Activated CD4-positive, alpha-beta T cell treated with anti-CD3 and anti-CD28 coated beads, Interleukin-2, amount 50 U/mL, for 24 hours (primary cell): Measurements from ENCODE around the gene ARMS2.

Experiments used
- DNase-seq, 2 donors: peaks; one replicate each; pipeline ENCODE4 v3.0.0-alpha.2; 2020; ENCODE audit warnings: low read depth in 1 of 2, low spot score in 1 of 2

The ARMS2 gene

GRCh38 chr10:122492999-122493481, 38.6 kb downstream of the ARMS2 start:
- DNase-seq = no peak

- no peak for DNase-seq
Observed at GRCh38 chr10:122493761-122494160, 39.3 kb downstream of the ARMS2 start.

- DNase-seq = no peak
Observed at GRCh38 chr10:122494173-122494820, 39.8 kb downstream of the ARMS2 start.

GRCh38 chr10:122494833-122495232, 40.4 kb downstream of the ARMS2 start:
- DNase-seq = no peak

GRCh38 chr10:122495406-122496340, 41.2 kb downstream of the ARMS2 start:
- DNase-seq = no peak

- no peak for DNase-seq
Observed at GRCh38 chr10:122497241-122497640, 42.8 kb downstream of the ARMS2 start.

- DNase-seq = no peak
Observed at GRCh38 chr10:122498521-122498920, 44.1 kb downstream of the ARMS2 start.

- DNase-seq = no peak
Observed at GRCh38 chr10:122499012-122499411, 44.6 kb downstream of the ARMS2 start.

- DNase-seq = no peak
Observed at GRCh38 chr10:122499491-122499941, 45.1 kb downstream of the ARMS2 start.

GRCh38 chr10:122500194-122500593, 45.7 kb downstream of the ARMS2 start:
- no peak for DNase-seq

GRCh38 chr10:122500726-122501125, 46.3 kb downstream of the ARMS2 start:
- no peak for DNase-seq

- DNase-seq = no peak
Observed at GRCh38 chr10:122503012-122503411, 48.6 kb downstream of the ARMS2 start.

GRCh38 chr10:122503886-122504609, 49.6 kb downstream of the ARMS2 start:
- no peak for DNase-seq

- no peak for DNase-seq
Observed at GRCh38 chr10:122504610-122504950, 50.1 kb downstream of the ARMS2 start.

- DNase-seq = no peak
Observed at GRCh38 chr10:122505011-122505410, 50.6 kb downstream of the ARMS2 start.

GRCh38 chr10:122505885-122506645, 51.6 kb downstream of the ARMS2 start:
- no peak for DNase-seq
